Stomach (tissue), 9 donors: ENCODE measurements around the gene CHD6. TPM values are rescaled to one million over a fixed set of nuclear protein-coding genes. Genes with fewer than 3 reads are reported as not detected.

Experiments used
- DNase-seq, 2 donors: peaks; one replicate each; pipeline versions ENCODE4 v3.0.0 to v3.0.0-alpha.2; 2013 to 2019
- H3K27ac ChIP-seq, 5 donors: fragments of 200-600 bp in 4 of 5; sonication (generic) in 4 of 5; one replicate each; pipeline ENCODE4 v1.5.1; 2013 to 2019; ENCODE audit warnings: mild to moderate bottlenecking in 1 of 5, moderate library complexity in 1 of 5
- H3K27me3 ChIP-seq, 3 donors: fragments of 200-600 bp; sonication (generic); one replicate each; pipeline ENCODE4 v1.5.1; 2017 to 2019; ENCODE audit warnings: mixed run types in 1 of 3
- H3K36me3 ChIP-seq, 4 donors: fragments of 200-600 bp; sonication (generic); 1 replicate in 3 of 4; 2 replicates in 1 of 4; pipeline ENCODE4 v1.5.1; 2016 to 2019
- H3K4me1 ChIP-seq, 4 donors: fragments of 200-600 bp; sonication (generic); one replicate each; pipeline ENCODE4 v1.5.1; 2016 to 2019
- H3K4me3 ChIP-seq, 4 donors: fragments of 200-600 bp; sonication (generic) in 3 of 4; one replicate each; pipeline ENCODE4 v1.5.1; 2016 to 2019; ENCODE audit warnings: mild to moderate bottlenecking in 1 of 4
- H3K9me3 ChIP-seq, 4 donors: fragments of 200-600 bp; sonication (generic); one replicate each; pipeline ENCODE4 v1.5.1; 2016 to 2019
- EP300 ChIP-seq: sonication (generic); formaldehyde crosslinking; IDR thresholded peaks from one replicate; pipeline ENCODE4 v1.6.1; 2017; ENCODE audit warnings: antibody characterized with exemption
- POLR2A ChIP-seq, 4 donors: fragments of 450-650 bp; IDR thresholded peaks; one replicate each; pipeline ENCODE4 v1.6.1; 2016; ENCODE audit warnings: antibody characterized with exemption in 4 of 4, control low read depth in 2 of 4, mild to moderate bottlenecking in 1 of 4, moderate library complexity in 1 of 4
- POLR2AphosphoS5 ChIP-seq, 3 donors: sonication (generic); formaldehyde crosslinking; IDR thresholded peaks; one replicate each; pipeline ENCODE4 v1.6.1; 2016; ENCODE audit warnings: antibody characterized with exemption in 3 of 3
- WGBS, 5 donors: extraction: QIAGEN DNeasy Blood & Tissue Kit in 3 of 5; methylation state at CpG; one replicate each; pipeline versions ENCODE4 v1.1.5 to v1.1.7; 2013 to 2018; 5-methylcytosine and 5-hydroxymethylcytosine counted together
- intact Hi-C: fragments of 100-400 bp; cut with DNase I; formaldehyde crosslinking; loops from one replicate; pipeline ENCODE4 v1.15.1; 2023; ENCODE audit warnings: low total_unique reads
- polyA plus RNA-seq, 3 donors: library from polyadenylated mRNA; stranded (reverse); fragments of 200-250 nt; gene quantifications; one replicate each; pipeline ENCODE4 v1.2.3, GENCODE V29; 2013
- total RNA-seq, 5 donors: library from RNA; depleted of rRNA; stranded (reverse); fragments of >200 nt; gene quantifications; one replicate each; pipeline versions ENCODE4 v1.1.0 to v1.2.3, GENCODE V29; 2014 to 2016
- TF ChIP-seq, protein P1 (sequence below), 7 experiments: fragments of 450-650 bp in 4 of 7; fragments of 200-600 bp in 3 of 7; sonication (generic) in 3 of 7; IDR thresholded peaks; one replicate each; pipeline ENCODE4 v1.5.1; 2016 to 2019; ENCODE audit warnings: antibody characterized with exemption in 7 of 7, control low read depth in 2 of 7, mild to moderate bottlenecking in 1 of 7
- donor health status: healthy with polysubstance abuse.
- donor health status: Bipolar disorder and iron deficiency.
- donor health status: healthy.

The CHD6 gene
- total and polyA plus RNA-seq, 8 donors, result 4.4 to 84.6 (median 47.5) TPM

DNA sequence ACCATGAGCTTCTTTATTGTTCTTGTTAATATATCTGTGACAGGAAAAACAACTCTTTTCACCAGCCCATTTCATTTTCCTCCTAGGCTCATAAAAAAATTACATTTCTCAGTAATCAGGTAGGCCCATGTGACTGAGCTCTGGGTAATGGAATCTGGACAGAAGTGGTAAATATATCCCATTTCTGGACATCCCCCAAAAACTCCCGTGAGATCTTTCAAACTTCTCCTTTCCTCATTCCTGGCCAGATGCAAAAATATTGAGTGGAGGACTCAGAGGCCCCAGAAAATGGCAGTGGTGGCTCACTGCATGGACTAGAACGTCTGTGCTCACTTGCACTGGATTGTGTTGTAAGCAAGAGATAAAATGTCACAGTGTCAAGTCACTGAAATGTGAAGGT is 3.8 kb upstream of the CHD6 start:
- no peaks in the 10 kb centered on the region for H3K36me3 ChIP-seq
- H3K9me3 ChIP-seq, result no peaks in the 10 kb centered on the region
- DNase-seq, result no peak
- WGBS, 5 donors, result 49 to 66% (median 53%) methylated on average over 2 of the region's 2 CpGs
- peaks cover 8 to 15% (median 12%) of the 10 kb centered on the region in 4 donors for H3K4me1 ChIP-seq
- intact Hi-C loops, result no loop called here
- no peaks in the 10 kb centered on the region for H3K27me3 ChIP-seq
- no peak overlapping the region for H3K4me3 ChIP-seq
- H3K27ac ChIP-seq, result no peak overlapping the region
- TF ChIP-seq POLR2AphosphoS5 (IDR thresholded peaks at IDR 0.05), result no peak
- TF ChIP-seq, protein P1, sequence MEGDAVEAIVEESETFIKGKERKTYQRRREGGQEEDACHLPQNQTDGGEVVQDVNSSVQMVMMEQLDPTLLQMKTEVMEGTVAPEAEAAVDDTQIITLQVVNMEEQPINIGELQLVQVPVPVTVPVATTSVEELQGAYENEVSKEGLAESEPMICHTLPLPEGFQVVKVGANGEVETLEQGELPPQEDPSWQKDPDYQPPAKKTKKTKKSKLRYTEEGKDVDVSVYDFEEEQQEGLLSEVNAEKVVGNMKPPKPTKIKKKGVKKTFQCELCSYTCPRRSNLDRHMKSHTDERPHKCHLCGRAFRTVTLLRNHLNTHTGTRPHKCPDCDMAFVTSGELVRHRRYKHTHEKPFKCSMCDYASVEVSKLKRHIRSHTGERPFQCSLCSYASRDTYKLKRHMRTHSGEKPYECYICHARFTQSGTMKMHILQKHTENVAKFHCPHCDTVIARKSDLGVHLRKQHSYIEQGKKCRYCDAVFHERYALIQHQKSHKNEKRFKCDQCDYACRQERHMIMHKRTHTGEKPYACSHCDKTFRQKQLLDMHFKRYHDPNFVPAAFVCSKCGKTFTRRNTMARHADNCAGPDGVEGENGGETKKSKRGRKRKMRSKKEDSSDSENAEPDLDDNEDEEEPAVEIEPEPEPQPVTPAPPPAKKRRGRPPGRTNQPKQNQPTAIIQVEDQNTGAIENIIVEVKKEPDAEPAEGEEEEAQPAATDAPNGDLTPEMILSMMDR (IDR thresholded peaks at IDR 0.05), result no peak
- TF ChIP-seq EP300, result no peak
- TF ChIP-seq POLR2A (IDR thresholded peaks at IDR 0.05), result no peak

DNA sequence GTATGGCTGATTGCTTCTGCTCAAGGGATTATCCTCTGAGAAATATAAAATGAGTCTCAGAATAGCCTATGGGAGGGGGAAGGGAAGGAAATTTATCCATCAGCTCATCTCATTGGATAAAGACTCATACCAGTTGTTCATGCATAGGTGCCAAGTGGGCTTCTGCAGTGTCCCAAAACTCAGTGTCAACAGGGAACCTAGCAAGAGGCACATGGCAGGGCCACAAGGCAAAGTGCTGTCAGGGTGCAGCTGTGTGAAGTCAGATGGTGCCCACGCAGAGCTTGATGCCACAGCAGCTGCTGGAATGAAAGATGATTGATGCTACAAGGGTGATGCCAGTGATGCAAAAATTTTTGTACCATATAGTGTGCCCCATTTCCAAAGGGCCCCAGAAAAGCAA is 3.2 kb upstream of the CHD6 start:
- DNase-seq, result no peak
- no peak for TF ChIP-seq EP300
- TF ChIP-seq POLR2A (IDR thresholded peaks at IDR 0.05), result no peak
- TF ChIP-seq, protein P1 (IDR thresholded peaks at IDR 0.05), result no peak
- no peak for TF ChIP-seq POLR2AphosphoS5 (IDR thresholded peaks at IDR 0.05)
- Histone ChIP-seq H3K27me3 (no peaks in the 10 kb centered on the region), H3K27ac (no peak overlapping the region), H3K9me3 (no peaks in the 10 kb centered on the region), H3K4me1 (peaks cover 14 to 20% (median 18%) of the 10 kb centered on the region in 4 donors), H3K4me3 (no peak overlapping the region), H3K36me3 (no peaks in the 10 kb centered on the region)
- 83 to 98% (median 92%) methylated on average over 1 of the region's 1 CpG for WGBS, 5 donors
- intact Hi-C loops, result no loop called here

DNA sequence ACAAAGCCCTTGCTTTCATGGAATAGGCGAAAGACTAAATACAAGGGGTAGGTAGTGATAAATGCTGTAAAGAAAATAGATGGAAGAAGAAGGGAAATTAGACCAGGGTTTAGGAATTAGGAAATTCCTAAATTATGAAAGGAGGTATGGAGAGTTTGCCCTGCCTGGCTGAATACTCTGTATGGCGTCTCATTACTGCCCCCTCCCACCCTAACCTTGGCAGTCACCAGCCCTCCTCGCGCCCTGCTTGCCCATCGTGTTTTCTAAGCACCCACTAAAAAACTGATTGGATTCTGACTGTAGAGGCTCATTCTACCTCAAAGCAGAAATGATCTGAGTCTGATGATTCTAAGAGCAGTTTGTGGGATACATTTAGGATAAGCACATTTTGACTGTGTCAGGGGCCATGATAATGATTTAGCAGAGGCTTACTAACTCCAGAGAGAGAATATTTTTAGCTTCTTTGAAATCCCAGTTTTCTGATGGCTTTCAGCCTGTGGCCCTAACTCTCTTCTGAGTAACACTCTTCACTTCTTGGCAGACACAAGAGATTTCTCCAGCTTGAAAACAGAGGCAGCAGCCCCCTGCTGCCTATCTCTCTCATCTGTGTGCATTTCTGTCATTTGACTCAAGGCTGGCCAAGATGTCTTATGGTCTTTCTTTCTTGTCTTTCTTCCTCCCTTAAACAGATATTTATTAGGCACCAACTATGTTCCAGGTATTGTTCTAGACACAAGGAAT is 1.4 kb upstream of the CHD6 start:
- Histone ChIP-seq H3K4me3 (peak overlapping the region in 2 of 4 donors; percentile 73 to 89), H3K27ac (peak overlapping the region in 2 of 5 donors; percentile 52 to 90), H3K9me3 (no peaks in the 10 kb centered on the region), H3K4me1 (peaks cover 17 to 39% (median 35%) of the 10 kb centered on the region in 4 donors), H3K27me3 (no peaks in the 10 kb centered on the region), H3K36me3 (no peaks in the 10 kb centered on the region)
- 67 to 73% (median 68%) methylated on average over 5 of the region's 5 CpGs for WGBS, 5 donors
- no peak for TF ChIP-seq POLR2AphosphoS5 (IDR thresholded peaks at IDR 0.05)
- TF ChIP-seq EP300, result no peak
- intact Hi-C loops, result no loop called here
- peak in 1 of 2 donors; percentile 24 for DNase-seq

DNA sequence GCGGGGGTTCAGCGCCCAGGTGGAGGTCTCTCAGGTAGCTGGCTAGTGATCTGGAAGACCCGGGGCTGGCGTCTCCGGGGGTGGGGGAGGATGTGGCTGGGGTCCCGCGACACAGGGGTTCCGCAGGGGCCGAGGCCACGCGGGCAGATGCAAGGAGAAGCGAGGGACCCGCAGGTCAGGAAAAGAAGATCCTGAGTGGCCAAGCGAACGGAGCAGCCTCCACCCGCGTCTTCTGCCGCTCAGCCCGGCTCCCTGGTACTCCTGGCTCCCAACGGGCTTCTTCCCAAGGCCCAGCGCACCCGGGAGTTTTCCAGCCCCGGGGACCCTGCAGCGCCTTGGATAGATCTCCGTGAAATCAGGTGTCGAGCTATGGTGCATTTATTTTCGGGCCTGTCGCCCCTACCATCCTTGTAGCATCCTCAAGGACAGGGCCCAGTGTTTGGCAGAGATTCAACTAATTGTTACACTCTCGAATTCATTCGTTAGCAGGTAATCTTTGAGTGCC is 682 bp upstream of the CHD6 start:
- intact Hi-C loops, result no loop called here
- Histone ChIP-seq H3K4me3 (peak overlapping the region; percentile 73 to 89 (median 87)), H3K36me3 (no peaks in the 10 kb centered on the region), H3K27ac (peak overlapping the region; percentile 52 to 91 (median 72)), H3K4me1 (peaks cover 17 to 46% (median 39%) of the 10 kb centered on the region in 4 donors), H3K27me3 (no peaks in the 10 kb centered on the region), H3K9me3 (no peaks in the 10 kb centered on the region)
- WGBS, 5 donors, result 5 to 9% (median 8%) methylated on average over 15 to 30 of the region's 30 CpGs
- no peak for TF ChIP-seq POLR2AphosphoS5 (IDR thresholded peaks at IDR 0.05)
- TF ChIP-seq EP300, result no peak
- TF ChIP-seq, protein P1 (IDR thresholded peaks at IDR 0.05), result no peak
- TF ChIP-seq POLR2A (IDR thresholded peaks at IDR 0.05), result no peak
- peak in 1 of 2 donors; percentile 40 for DNase-seq
